ENCODE results near the gene NCAM1.

The NCAM1 gene

GRCh38 chr11:113006896-113007445, 45.8 kb downstream of the NCAM1 start:
- Histone ChIP-seq H3K4me2 (ENCODE audit: low read length) (no peak overlapping the region), H3K9me3 (ENCODE audit: insufficient read depth, low read length) (no peaks in the 10 kb centered on the region), H2AFZ (ENCODE audit: low read depth, low read length) (no peak overlapping the region), H3K27me3 (ENCODE audit: low read depth, low read length) (0 out of 2 replicates have a peak, but pooled peaks cover 3% of the 10 kb centered on the region), H3K4me3 (ENCODE audit: low read length) (no peak overlapping the region), H4K20me1 (ENCODE audit: insufficient read depth, low read length) (no peaks in the 10 kb centered on the region), H3K36me3 (replicated peaks; ENCODE audit: low read depth, low read length) (no peaks in the 10 kb centered on the region), H3K4me1 (ENCODE audit: low read length) (no peaks in the 10 kb centered on the region), H3K9ac (ENCODE audit: low read length) (no peak overlapping the region), H3K79me2 (ENCODE audit: low read length) (no peaks in the 10 kb centered on the region), H3K27ac (ENCODE audit: low read length) (no peak overlapping the region)
- no peak for TF ChIP-seq EZH2phosphoT487 (IDR thresholded peaks at IDR 0.05; ENCODE audit: low read depth)
- TF ChIP-seq, protein P1, sequence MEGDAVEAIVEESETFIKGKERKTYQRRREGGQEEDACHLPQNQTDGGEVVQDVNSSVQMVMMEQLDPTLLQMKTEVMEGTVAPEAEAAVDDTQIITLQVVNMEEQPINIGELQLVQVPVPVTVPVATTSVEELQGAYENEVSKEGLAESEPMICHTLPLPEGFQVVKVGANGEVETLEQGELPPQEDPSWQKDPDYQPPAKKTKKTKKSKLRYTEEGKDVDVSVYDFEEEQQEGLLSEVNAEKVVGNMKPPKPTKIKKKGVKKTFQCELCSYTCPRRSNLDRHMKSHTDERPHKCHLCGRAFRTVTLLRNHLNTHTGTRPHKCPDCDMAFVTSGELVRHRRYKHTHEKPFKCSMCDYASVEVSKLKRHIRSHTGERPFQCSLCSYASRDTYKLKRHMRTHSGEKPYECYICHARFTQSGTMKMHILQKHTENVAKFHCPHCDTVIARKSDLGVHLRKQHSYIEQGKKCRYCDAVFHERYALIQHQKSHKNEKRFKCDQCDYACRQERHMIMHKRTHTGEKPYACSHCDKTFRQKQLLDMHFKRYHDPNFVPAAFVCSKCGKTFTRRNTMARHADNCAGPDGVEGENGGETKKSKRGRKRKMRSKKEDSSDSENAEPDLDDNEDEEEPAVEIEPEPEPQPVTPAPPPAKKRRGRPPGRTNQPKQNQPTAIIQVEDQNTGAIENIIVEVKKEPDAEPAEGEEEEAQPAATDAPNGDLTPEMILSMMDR (IDR thresholded peaks at IDR 0.05; ENCODE audit: low read depth, low read length), result no peak

DNA sequence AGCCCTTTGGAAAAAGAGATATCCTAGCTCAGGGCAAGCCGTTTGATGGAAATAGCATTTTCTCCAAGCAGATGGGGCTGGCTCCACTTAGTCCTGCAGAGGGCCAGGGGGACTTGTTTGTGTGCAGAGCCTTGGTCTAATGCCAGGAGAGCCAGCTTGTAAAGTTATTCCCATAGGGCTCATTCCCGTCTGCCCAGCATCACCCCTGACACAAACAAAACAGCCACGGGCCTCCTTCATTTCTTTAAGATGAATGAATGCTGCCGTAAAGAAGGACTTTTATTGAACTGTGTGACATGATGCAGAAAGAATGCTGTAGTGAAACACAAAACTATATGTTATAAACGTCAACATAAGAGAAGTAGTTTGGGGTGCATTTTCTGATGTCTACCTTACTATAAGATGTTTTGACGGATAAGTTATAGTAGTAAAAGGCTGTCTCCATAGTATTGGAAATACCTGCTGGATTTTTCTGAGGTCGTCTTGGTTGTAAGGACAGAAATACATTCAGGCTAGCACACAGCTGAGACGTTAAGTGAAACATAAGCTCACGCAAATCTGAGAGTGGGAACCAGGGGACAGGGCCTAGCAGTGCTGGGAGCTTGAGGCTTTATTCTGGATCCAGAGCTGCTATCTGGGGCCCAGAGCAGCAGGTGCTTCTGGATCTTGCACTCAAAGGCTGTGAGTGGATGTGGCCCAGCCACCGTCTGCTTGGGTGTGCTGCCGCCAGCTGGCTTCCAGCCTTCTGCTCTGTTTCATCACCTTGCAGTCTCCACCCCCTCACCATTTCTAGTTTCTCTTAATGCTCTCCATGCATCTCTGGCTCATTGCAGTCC, 53.3 kb downstream of the NCAM1 start:
- Histone ChIP-seq H3K79me2 (ENCODE audit: low read length) (no peaks in the 10 kb centered on the region), H4K20me1 (ENCODE audit: insufficient read depth, low read length) (no peaks in the 10 kb centered on the region), H3K27me3 (ENCODE audit: low read depth, low read length) (0 out of 2 replicates have a peak, but pooled peaks cover 7% of the 10 kb centered on the region), H3K4me3 (ENCODE audit: low read length) (no peak overlapping the region), H3K4me2 (ENCODE audit: low read length) (no peak overlapping the region), H3K27ac (ENCODE audit: low read length) (no peak overlapping the region), H3K9ac (ENCODE audit: low read length) (no peak overlapping the region), H2AFZ (ENCODE audit: low read depth, low read length) (no peak overlapping the region), H3K36me3 (replicated peaks; ENCODE audit: low read depth, low read length) (no peaks in the 10 kb centered on the region), H3K4me1 (ENCODE audit: low read length) (no peaks in the 10 kb centered on the region), H3K9me3 (ENCODE audit: insufficient read depth, low read length) (no peaks in the 10 kb centered on the region)
- TF ChIP-seq, protein P1 (IDR thresholded peaks at IDR 0.05; ENCODE audit: low read depth, low read length), result no peak
- TF ChIP-seq EZH2phosphoT487 (IDR thresholded peaks at IDR 0.05; ENCODE audit: low read depth), result no peak

- Histone ChIP-seq H3K9ac (ENCODE audit: low read length) (no peak overlapping the region), H3K9me3 (ENCODE audit: insufficient read depth, low read length) (no peaks in the 10 kb centered on the region), H3K36me3 (replicated peaks; ENCODE audit: low read depth, low read length) (no peaks in the 10 kb centered on the region), H2AFZ (ENCODE audit: low read depth, low read length) (no peak overlapping the region), H3K4me1 (ENCODE audit: low read length) (no peaks in the 10 kb centered on the region), H3K4me2 (ENCODE audit: low read length) (no peak overlapping the region), H3K27ac (ENCODE audit: low read length) (no peak overlapping the region), H3K79me2 (ENCODE audit: low read length) (no peaks in the 10 kb centered on the region), H4K20me1 (ENCODE audit: insufficient read depth, low read length) (no peaks in the 10 kb centered on the region), H3K4me3 (ENCODE audit: low read length) (no peak overlapping the region), H3K27me3 (ENCODE audit: low read depth, low read length) (0 out of 2 replicates have a peak, but pooled peaks cover 7% of the 10 kb centered on the region)
- TF ChIP-seq, protein P1 (IDR thresholded peaks at IDR 0.05; ENCODE audit: low read depth, low read length), result no peak
- no peak for TF ChIP-seq EZH2phosphoT487 (IDR thresholded peaks at IDR 0.05; ENCODE audit: low read depth)
Measured at GRCh38 chr11:113015098-113015455, 53.9 kb downstream of the NCAM1 start.

- Histone ChIP-seq H2AFZ (ENCODE audit: low read depth, low read length) (no peak overlapping the region), H3K4me2 (ENCODE audit: low read length) (no peak overlapping the region), H3K4me3 (ENCODE audit: low read length) (no peak overlapping the region), H3K36me3 (replicated peaks; ENCODE audit: low read depth, low read length) (no peaks in the 10 kb centered on the region), H3K9me3 (ENCODE audit: insufficient read depth, low read length) (no peaks in the 10 kb centered on the region), H4K20me1 (ENCODE audit: insufficient read depth, low read length) (no peaks in the 10 kb centered on the region), H3K27me3 (ENCODE audit: low read depth, low read length) (0 out of 2 replicates have a peak, but pooled peaks cover 7% of the 10 kb centered on the region), H3K27ac (ENCODE audit: low read length) (no peak overlapping the region), H3K79me2 (ENCODE audit: low read length) (no peaks in the 10 kb centered on the region), H3K9ac (ENCODE audit: low read length) (no peak overlapping the region), H3K4me1 (ENCODE audit: low read length) (no peaks in the 10 kb centered on the region)
- no peak for TF ChIP-seq EZH2phosphoT487 (IDR thresholded peaks at IDR 0.05; ENCODE audit: low read depth)
- TF ChIP-seq, protein P1 (IDR thresholded peaks at IDR 0.05; ENCODE audit: low read depth, low read length), result no peak
Measured at GRCh38 chr11:113016905-113017304, 55.7 kb downstream of the NCAM1 start.
